Fibroblast of lung (primary cell): ENCODE measurements around the gene CHI3L1.

Experiments used
- EZH2 ChIP-seq: IDR thresholded peaks from 2 replicates; pipeline ENCODE4 v1.5.1; 2012; ENCODE audit warnings: low read length, control low read depth, mild to moderate bottlenecking; ENCODE audit errors: missing control alignments
- TF ChIP-seq, protein P1 (sequence below), 2 donors: IDR thresholded peaks in 1 of 2; conservative IDR thresholded peaks in 1 of 2; 1 replicate in 1 of 2; 2 replicates in 1 of 2; pipeline ENCODE4 v1.5.1; 2011 to 2012; ENCODE audit warnings: low read length in 2 of 2, control low read depth in 1 of 2, inconsistent platforms in 1 of 2, low read depth in 1 of 2, mild to moderate bottlenecking in 1 of 2

DNA sequence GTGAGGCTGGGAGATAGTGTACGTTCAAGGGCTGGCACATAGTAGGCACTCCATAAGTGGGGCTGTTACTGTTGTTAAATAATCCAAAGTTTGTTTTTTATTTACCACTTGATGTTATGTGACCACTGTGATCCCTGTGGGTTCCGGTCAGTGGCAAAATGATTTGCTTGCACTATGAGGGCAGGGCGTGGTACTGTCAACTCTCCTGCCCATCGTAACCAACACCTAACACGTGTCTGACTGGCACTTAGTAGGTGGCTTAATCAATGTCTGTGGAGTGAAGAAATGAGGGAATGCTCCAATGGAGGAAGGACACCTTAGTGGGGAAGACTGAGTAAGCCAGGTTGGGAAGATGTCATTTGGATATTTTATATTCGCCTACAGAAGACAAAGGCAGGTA lies 44.4 kb downstream of the CHI3L1 start:
- TF ChIP-seq, protein P1, sequence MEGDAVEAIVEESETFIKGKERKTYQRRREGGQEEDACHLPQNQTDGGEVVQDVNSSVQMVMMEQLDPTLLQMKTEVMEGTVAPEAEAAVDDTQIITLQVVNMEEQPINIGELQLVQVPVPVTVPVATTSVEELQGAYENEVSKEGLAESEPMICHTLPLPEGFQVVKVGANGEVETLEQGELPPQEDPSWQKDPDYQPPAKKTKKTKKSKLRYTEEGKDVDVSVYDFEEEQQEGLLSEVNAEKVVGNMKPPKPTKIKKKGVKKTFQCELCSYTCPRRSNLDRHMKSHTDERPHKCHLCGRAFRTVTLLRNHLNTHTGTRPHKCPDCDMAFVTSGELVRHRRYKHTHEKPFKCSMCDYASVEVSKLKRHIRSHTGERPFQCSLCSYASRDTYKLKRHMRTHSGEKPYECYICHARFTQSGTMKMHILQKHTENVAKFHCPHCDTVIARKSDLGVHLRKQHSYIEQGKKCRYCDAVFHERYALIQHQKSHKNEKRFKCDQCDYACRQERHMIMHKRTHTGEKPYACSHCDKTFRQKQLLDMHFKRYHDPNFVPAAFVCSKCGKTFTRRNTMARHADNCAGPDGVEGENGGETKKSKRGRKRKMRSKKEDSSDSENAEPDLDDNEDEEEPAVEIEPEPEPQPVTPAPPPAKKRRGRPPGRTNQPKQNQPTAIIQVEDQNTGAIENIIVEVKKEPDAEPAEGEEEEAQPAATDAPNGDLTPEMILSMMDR (conservative IDR thresholded peaks at IDR 0.05 in 1 of 2, IDR thresholded peaks at IDR 0.05 in 1 of 2; ENCODE audit: low read depth in 1 of 2, low read length in 2 of 2): no peak
- no peak for TF ChIP-seq EZH2
